Right ventricle myocardium inferior (tissue), 1 donor: ENCODE measurements around the gene SLC7A5. TPM values are rescaled to one million over a fixed set of nuclear protein-coding genes. Genes with fewer than 3 reads are reported as not detected.
A peak's percentile ranks its signal among the peaks of the same experiment; 100 is the strongest.

Source experiments
- ATAC-seq: fragments of 200-7000 bp; cut with Tn5 transposase; one replicate; pipeline ENCODE4 v1.9.1; 2020; ENCODE audit warnings: mild to moderate bottlenecking, moderate library complexity
- DNase-seq: peaks from one replicate; pipeline ENCODE4 v3.0.0; 2021; ENCODE audit errors: missing footprints
- intact Hi-C: fragments of 100-400 bp; cut with DNase I; formaldehyde crosslinking; loops from one replicate; pipeline ENCODE4 v1.11.0; 2022
- total RNA-seq: library from RNA; stranded (reverse); fragmentation: NEBNext Ultra II Directional; extraction: Animal tissue kit (Norgen Biotek cat#: 25700); gene quantifications from one replicate; pipeline ENCODE4 v1.2.1, GENCODE V29; 2021
- donor health status: DM: no; HTN: yes; CAD: no; lungs with severe emphysema.

The SLC7A5 gene
- total RNA-seq, 1 donor from 2014 or later = 3.3 TPM

GRCh38 chr16:87850009-87851006 is 19.0 kb downstream of the SLC7A5 start:
- peak; percentile 86 for DNase-seq
- intact Hi-C loops = loop anchor here (2.0 to 5.0 kb wide), 2 partner anchors 20 to 73 kb away; no protein-coding TSS in a partner anchor
- no peak for ATAC-seq

GRCh38 chr16:87849419-87850008 is 19.8 kb downstream of the SLC7A5 start:
- intact Hi-C loops = loop anchor here (2.0 to 5.0 kb wide), 2 partner anchors 21 to 72 kb away; no protein-coding TSS in a partner anchor
- DNase-seq = no peak
- ATAC-seq = no peak

GRCh38 chr16:87848676-87849345 is 20.5 kb downstream of the SLC7A5 start:
- DNase-seq = no peak
- no peak for ATAC-seq
- intact Hi-C loops = no loop called here

- intact Hi-C loops = no loop called here
- ATAC-seq (peak; percentile 83), DNase-seq (no peak)
Observed at GRCh38 chr16:87847785-87848675, 21.3 kb downstream of the SLC7A5 start.

GRCh38 chr16:87847467-87847784 is 21.9 kb downstream of the SLC7A5 start:
- intact Hi-C loops = no loop called here
- no peak for DNase-seq
- no peak for ATAC-seq

- intact Hi-C loops = no loop called here
- ATAC-seq = no peak
- no peak for DNase-seq
Observed at GRCh38 chr16:87846705-87847466, 22.4 kb downstream of the SLC7A5 start.

- ATAC-seq (no peak), DNase-seq (no peak)
- intact Hi-C loops = no loop called here
Observed at GRCh38 chr16:87845807-87846619, 23.3 kb downstream of the SLC7A5 start.

- DNase-seq = no peak
- no peak for ATAC-seq
- intact Hi-C loops = no loop called here
Observed at GRCh38 chr16:87845213-87845612, 24.1 kb downstream of the SLC7A5 start.

GRCh38 chr16:87844809-87845208 is 24.5 kb downstream of the SLC7A5 start:
- intact Hi-C loops = no loop called here
- ATAC-seq = no peak

GRCh38 chr16:87844120-87844733 is 25.1 kb downstream of the SLC7A5 start:
- DNase-seq = no peak
- intact Hi-C loops = no loop called here
- no peak for ATAC-seq

More at GRCh38 chr16:87844809-87845208, 24.5 kb downstream of the SLC7A5 start:
- no peak for DNase-seq

- intact Hi-C loops = no loop called here
- ATAC-seq = no peak
- no peak for DNase-seq
Observed at GRCh38 chr16:87843678-87844105, 25.6 kb downstream of the SLC7A5 start.

GRCh38 chr16:87842209-87842869 is 27.0 kb downstream of the SLC7A5 start:
- ATAC-seq = no peak
- no peak for DNase-seq
- intact Hi-C loops = no loop called here

GRCh38 chr16:87841340-87842208 is 27.7 kb downstream of the SLC7A5 start:
- no peak for DNase-seq
- ATAC-seq = no peak
- intact Hi-C loops = no loop called here

- no peak for ATAC-seq
- DNase-seq = no peak
- intact Hi-C loops = no loop called here
Observed at GRCh38 chr16:87840271-87840978, 28.9 kb downstream of the SLC7A5 start.
